Occipital lobe (tissue), 2 donors: ENCODE measurements around the gene SHISA5. TPM values are rescaled to one million over a fixed set of nuclear protein-coding genes. Genes with fewer than 3 reads are reported as not detected.
"Not testable (repeated sequence)": the region's sequence is repeated elsewhere in the genome, so short reads cannot be mapped to it uniquely, and the experiment has no call there.

Experiments
- DNase-seq: peaks from one replicate; lab custom pipeline; 2025; lab: John Stamatoyannopoulos, UW
- total RNA-seq: library from RNA; depleted of rRNA; stranded (reverse); fragments of >200 nt; gene quantifications from one replicate; pipeline ENCODE4 v1.2.3, GENCODE V29; 2014

SHISA5 gene
- total RNA-seq, 1 donor from 2014 or later = 72.5 TPM

- no peak for DNase-seq
Measured at GRCh38 chr3:48521635-48522034, 17.7 kb upstream of the SHISA5 start.

GRCh38 chr3:48519277-48519643 is 15.3 kb upstream of the SHISA5 start:
- DNase-seq = no peak

GRCh38 chr3:48518638-48519276 is 14.8 kb upstream of the SHISA5 start:
- no peak for DNase-seq

GRCh38 chr3:48518069-48518468 is 14.1 kb upstream of the SHISA5 start:
- no peak for DNase-seq

- no peak for DNase-seq
Measured at GRCh38 chr3:48516571-48516970, 12.6 kb upstream of the SHISA5 start.

GRCh38 chr3:48514431-48515227 is 10.7 kb upstream of the SHISA5 start:
- DNase-seq = no peak

GRCh38 chr3:48511551-48511950 is 7.6 kb upstream of the SHISA5 start:
- no peak for DNase-seq

GRCh38 chr3:48507256-48508061 is 3.5 kb upstream of the SHISA5 start:
- no peak for DNase-seq

GRCh38 chr3:48505968-48506504 is 2.1 kb upstream of the SHISA5 start:
- DNase-seq = no peak

GRCh38 chr3:48505146-48505545 is 1.2 kb upstream of the SHISA5 start:
- DNase-seq = no peak

GRCh38 chr3:48503401-48504050 is 448 bp downstream of the SHISA5 start:
- no peak for DNase-seq

- no peak for DNase-seq
Measured at GRCh38 chr3:48502728-48503168, 1.2 kb downstream of the SHISA5 start.

GRCh38 chr3:48502121-48502520 is 1.9 kb downstream of the SHISA5 start:
- no peak for DNase-seq

- no peak for DNase-seq
Measured at GRCh38 chr3:48501196-48501595, 2.8 kb downstream of the SHISA5 start.

- DNase-seq = no peak
Measured at GRCh38 chr3:48500656-48501055, 3.3 kb downstream of the SHISA5 start.

GRCh38 chr3:48493203-48493501 is 10.8 kb downstream of the SHISA5 start:
- DNase-seq = no peak

GRCh38 chr3:48492461-48493202 is 11.3 kb downstream of the SHISA5 start:
- DNase-seq = no peak

GRCh38 chr3:48486952-48487351 is 17.0 kb downstream of the SHISA5 start:
- no peak for DNase-seq

GRCh38 chr3:48482822-48483221 is 21.2 kb downstream of the SHISA5 start:
- not testable (repeated sequence) for DNase-seq

GRCh38 chr3:48480891-48481290 is 23.1 kb downstream of the SHISA5 start:
- not testable (repeated sequence) for DNase-seq
